Caki2 (cell line): ENCODE results near the gene SENP1. TPM values are rescaled to one million over a fixed set of nuclear protein-coding genes. Genes with fewer than 3 reads are reported as not detected.

Source experiments
- DNase-seq: peaks from one replicate; pipeline ENCODE4 v3.0.0-alpha.2; 2015; ENCODE audit warnings: low read depth
- in situ Hi-C: cut with HindIII; loops from 2 replicates; pipeline ENCODE4 v1.10.0; 2016; ENCODE audit warnings: low sequenced_read_pairs, low pct_unique_long_range_greater_than_20kb, mixed read lengths
- total RNA-seq: library from RNA; depleted of rRNA; stranded (reverse); fragments of >200 nt; shearing (Covaris generic); gene quantifications from 2 replicates; pipeline ENCODE4 v1.2.3, GENCODE V29; 2014; ENCODE audit warnings: low replicate concordance

Gene SENP1
- total RNA-seq, 1 experiment from 2014 or later: 18.4 TPM

DNA sequence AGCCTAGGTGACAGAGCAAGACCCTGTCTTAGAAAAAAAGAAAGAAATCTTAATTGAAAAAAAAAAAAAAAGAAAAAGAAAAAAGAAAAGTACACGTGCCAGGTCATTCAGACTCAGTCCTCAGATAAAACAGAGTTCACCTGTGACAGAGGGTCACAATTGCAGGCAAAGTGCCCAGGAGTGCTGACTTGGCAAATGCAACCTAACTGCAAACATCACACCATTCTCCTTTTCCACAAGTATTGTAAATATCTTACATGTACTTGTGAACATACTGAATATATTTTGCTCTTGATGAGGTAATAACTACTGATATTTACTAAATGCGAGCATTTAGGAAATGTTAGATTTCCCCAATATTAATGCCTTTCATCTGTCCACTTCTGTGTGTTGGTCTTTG, 92.6 kb downstream of the SENP1 start:
- DNase-seq: no peak
- in situ Hi-C loops: no loop called here

DNA sequence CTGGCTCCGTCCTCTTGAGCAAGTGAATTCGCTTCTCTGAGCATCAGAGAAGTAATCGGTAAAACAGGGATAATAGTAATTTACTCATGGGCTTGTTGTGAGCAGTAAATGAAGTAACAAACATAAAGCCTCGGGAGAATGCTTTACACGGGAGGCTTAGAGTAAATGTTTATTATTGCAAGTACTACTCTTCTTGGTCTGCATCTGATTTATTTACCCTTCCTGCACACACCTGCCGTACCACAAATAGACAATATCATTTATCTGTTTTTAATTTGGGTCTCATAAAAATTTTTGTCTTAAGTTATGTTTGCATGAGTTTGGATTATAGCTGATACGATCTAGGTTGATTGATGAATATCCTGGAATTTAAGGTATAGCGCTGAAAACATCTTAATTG, 93.8 kb downstream of the SENP1 start:
- no peak for DNase-seq
- in situ Hi-C loops: no loop called here

DNA sequence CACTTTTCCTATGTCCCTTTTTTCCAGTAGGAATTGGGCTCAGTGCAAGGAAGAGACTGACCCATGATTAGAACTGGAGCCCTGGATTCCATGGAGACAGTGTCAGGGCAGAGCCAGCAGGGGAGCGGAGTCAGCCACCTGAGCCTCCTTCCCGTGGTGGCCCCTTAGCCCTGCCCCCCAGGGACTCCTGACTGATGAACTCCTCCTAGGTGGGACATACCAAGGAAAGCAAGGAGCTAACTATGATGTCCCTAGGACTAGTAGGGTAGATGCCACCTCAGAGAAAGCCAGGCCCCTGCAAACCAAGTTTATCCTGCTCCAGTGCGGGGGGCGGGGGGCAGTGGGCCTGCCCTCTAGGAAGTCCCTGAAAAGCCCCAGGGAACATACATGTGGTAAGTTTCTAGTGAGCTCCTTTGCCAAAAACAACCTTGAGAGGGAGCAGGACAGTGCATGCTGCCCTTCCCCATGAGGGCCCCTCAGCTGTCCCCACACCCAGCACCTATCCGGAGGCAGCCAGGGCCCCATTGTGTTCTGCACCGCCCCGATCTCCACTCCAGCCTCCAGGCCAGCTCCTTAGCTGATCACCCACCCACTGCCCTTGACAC, 95.4 kb downstream of the SENP1 start:
- in situ Hi-C loops: no loop called here

DNA sequence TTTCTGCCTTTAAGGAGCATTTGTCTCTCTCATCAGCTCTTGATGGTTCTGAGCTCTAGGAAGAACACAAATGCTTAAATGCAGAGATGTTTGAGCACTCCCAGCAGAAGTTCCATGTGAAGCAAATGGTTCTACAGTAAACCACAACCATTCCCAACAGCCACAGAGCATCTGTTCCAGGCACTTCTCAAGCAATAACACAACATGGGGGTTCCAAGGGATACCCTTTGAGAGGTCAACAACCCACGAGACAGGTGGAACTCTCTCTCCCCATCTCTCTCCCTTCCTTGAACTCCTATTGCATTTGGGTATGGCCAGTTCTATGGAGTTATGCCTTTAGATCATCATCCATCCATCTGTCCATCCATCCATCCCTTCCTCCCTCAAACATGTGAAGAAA, 96.4 kb downstream of the SENP1 start:
- DNase-seq: no peak

More for the DNA sequence above, 95.4 kb downstream of the SENP1 start:
- no peak for DNase-seq

DNA sequence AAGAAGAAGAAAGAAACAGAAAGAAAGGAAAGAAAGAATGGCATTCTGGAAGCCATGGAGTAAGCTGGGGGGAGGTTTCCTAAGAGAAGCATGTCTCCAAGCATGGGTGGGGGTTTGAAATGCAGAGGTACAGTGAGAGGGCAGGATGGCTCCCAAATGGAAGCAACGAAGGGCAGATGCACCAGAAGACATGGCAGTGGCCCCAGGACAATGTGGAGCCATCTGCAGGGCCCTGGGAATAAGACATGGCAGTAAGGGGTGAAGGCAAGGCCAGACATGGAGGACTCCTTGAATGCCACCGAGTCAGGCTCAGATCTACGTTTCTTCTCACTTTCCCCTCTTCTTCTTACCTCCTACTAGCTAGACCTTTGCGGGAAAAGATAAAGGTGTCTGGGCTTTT, 96.9 kb downstream of the SENP1 start:
- DNase-seq: no peak
- in situ Hi-C loops: no loop called here

More for the DNA sequence above, 96.4 kb downstream of the SENP1 start:
- in situ Hi-C loops: no loop called here

DNA sequence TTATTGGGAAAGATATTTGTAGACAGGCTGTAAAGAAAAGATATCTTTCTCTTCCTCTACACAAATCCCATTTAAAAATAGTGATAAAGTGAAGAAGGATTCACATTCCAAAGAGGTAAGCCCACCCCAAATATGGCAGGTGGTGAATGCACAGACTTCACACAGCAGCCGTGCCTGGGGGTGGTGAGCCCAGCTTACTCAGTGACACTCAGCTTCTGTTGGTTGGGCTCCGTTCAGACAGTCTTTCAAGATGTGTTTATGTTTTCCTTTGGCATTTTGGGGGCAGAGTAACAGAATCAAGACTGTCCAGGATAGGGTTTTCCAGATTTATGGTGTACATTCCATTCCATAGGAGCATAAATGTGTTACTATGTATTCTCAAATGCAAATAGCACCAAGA, 97.5 kb downstream of the SENP1 start:
- DNase-seq: no peak
- in situ Hi-C loops: no loop called here

DNA sequence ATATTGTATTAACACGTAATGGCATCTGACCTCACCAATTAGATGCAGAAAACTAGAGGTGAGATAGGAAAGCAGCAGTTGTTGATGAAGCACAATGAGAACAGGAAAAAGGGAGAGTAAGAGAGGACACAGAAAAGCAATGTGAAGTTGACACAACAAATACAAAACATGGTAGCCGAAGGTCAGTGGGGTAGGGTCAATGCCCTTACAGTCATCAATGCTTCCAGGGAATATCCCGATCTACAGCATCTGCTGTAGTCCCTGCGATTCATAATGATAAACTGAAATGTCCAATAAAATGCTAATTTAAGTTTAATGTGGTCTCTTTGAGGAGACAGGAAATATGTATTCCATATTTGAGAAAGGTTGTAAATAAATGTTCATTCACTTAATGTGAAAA, 98.7 kb downstream of the SENP1 start:
- DNase-seq: no peak
- in situ Hi-C loops: no loop called here

DNA sequence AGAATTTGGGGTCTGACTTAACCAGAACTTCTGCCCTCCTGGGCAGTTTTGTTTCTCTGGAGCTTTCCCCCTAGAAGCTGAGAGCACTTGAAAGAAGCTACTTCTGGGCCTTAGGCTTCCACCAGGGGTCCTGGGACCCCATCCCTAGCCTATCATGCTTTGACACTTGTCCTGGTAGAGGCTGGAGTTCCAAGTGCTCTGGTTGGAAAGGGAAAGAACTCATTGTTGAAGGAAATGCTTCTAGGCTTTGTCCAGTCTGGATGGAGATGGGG, 100.2 kb downstream of the SENP1 start:
- in situ Hi-C loops: no loop called here
- DNase-seq: no peak

DNA sequence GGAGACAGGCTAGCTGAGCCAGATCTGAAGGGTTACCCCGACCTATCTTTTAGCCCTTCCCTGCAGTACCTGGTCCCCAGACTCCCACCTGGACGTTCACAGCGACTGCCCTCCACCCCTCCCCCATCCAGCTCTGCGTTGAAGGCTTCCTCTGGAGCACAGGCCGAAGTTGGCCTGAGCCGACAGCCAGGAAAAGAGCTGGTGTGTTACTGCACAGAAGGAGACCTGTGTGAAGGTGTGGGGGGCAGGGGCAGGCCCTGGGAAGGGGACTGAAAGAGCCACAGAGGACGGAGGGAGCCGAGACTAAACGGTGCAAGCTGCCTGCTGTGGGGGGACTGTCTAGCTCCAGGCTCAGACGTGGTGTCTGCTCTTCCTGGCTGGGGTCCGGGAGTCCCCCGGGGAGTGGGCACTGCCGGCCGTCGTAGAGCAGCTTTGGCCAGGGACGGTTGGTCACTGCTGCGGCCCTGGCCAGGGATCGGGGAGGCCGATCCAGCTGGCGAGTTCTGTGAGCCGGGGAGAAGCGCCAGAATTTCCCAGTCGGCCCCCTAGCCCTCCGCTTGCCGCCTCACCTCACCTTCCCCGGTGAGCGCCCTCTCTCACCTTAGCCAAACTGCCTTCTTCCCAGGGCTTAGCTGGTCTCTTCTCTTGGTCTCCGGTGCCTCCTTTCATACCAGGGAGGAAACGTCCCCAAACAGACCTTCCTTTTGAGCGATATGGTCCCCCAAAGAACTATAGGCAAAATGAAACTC, 100.7 kb downstream of the SENP1 start:
- in situ Hi-C loops: no loop called here
- DNase-seq: no peak

DNA sequence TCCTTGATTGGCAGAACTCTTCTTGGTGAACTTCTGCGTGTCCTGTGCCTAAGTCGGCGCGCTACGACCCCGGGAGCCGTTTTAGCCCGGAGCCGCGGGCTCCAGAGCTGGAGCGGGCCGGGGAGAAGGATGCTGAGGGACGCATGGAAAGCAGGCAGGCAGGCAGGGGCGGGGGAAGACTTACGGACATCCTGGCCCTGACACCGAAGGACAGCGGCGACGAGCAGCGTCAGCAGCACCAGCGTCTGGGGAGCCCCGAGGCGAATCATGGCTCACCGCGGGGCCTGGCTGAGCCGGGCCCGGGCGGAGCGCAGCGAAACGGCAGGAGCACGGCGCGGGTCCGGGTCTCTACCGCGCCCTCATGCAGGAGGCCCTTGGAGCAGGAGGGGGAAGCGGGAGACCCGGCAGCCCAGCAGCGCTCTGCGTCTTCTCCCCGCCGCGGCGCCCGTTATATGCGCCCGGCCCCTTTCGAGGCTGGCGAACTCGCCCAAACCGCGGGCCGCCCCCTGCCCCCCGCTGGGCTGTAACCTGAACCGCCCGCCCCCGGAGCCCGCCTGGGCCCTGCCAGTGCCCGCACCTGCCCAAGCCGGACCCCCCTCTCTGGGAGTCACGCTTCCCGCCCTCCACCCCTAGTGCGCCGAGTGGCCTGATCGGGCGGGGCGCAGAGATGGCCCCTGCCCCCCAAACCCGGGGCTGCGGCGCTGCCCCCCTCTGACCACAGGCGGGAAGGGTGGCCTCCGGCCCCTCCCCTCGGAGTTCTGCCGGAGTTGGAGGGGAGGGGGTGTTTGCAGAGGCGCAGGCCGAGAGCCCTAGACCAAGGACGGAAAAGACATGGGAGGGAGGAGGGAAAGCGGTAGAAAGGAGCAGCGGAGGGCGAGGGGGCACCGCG, 101.6 kb downstream of the SENP1 start, which contains the start of gene COL2A1:
TSS of gene COL2A1 (minus strand) at position 424 of the 889 bp plus-strand sequence. CDS start at position 269, 155 bp downstream.
- no peak for DNase-seq
- in situ Hi-C loops: no loop called here

DNA sequence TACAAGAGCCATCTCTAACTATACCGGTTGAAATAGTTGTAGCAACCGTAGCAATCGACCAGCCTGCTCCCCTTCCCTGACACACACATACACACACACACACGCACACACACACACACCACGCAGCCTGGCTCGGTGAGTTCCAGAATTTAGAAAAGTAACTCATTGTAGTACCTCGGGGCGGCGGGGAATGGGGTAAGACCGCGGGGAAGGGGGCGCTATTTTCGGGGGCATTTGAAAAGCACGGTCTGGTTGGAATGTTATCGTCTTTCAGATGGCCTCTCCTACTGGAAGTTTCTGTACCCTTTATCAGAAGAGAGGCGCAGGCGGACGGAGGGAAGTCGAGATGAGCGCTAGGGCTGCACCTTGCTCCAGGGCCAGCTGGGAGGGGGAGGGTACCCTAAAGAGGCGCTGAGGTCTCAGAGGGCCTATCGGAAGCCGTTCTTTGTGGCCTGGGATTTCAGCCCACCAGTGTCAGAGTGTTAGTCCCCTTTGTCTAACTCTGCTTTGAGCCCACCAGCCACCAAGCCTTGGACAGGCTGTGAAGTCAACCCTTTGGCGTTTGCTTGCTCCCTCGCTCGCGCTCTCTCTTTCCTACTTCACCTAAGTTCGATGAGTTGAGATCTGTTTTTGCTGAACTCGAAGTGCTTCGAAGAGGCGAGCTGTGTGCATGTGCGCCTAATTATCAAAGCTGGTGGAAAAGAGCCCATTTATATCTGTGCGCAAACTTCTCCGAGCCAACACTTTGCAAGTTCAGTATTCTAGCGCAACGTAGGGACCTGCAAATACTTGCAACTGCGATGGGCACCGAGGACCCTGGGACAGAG, 102.4 kb downstream of the SENP1 start:
- DNase-seq: no peak
- in situ Hi-C loops: no loop called here

DNA sequence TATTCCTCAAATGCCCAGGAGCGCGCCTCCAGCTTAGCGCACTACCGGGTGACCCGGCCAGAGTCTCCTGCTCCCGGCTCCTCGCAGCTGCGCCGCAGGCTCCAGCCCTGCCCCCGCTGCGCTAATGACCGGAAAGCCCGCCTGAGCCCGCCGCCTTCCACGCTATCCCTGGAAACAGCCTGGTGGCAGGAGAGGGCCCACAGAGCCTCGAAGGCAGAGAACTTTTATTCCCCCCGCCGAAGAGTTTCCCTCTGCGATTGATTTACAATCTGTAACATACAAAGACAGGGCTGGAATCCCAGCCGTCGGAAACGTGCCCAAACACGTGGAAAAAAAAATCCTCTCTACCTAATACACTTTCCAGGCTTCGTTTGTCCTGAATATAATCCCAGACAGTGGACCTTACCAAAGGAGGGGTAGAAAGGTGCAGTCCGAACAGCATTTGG, 103.1 kb downstream of the SENP1 start:
- in situ Hi-C loops: no loop called here
- no peak for DNase-seq

DNA sequence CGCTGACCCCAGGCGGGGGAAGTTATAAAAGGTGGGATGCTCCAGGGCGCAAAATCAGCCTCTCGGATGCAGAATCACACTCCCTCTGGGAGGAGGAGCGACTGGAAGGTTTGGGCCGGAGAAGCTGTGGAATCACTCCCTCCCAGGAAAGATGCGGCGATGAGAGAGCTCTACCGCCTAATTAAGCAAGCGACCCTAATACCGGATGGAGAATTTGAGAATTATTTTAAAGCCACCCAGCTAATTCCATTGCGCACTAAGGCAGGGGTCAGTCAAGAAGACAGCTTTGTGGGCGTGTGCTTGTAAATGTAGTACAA, 103.5 kb downstream of the SENP1 start:
- DNase-seq: no peak

DNA sequence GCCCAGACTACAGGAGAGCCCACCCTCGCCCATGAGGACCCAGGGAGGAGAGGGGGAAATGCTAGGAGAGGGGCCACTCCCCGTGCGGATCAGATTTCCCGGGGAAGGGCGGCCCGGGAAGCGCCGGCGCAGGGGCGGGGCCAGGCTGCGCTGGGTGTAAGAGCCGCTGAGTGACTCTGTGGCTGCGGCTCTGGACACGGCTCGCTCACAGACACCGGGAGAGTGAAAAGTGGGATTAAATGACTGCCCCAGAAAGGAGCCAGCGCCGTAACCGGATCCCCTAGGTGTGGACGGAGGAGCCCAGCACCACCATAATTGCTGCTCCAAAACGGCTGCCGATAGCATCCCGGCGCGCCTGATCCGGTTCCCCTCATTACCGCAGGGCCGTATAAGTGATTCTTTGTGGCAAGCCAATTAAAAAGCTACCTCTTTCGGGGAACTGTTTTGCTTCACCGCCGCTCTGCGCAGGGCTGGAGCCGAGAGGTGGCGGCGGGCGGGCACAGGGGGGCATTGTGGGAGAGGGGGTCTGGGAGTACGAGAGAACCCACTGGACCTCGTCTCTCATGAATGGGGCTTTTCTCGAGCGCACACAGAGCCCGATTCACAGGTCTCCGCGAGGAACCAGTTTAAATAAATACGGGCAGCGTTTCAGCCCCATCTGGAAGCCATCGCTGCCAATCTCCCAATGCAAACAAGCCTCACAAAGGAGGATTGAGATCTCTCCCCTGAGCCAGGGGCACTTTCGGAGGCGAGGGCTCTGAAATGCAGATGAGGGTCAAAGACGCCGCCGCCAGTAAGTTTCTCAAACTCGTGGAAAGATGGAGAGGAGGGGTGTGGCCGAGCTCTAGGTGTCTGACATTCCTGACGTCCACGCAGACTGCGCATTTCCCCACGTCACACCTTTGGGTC, 104.1 kb downstream of the SENP1 start:
- peak; percentile 27 for DNase-seq
- in situ Hi-C loops: no loop called here

More for the DNA sequence above, 103.5 kb downstream of the SENP1 start:
- in situ Hi-C loops: no loop called here

DNA sequence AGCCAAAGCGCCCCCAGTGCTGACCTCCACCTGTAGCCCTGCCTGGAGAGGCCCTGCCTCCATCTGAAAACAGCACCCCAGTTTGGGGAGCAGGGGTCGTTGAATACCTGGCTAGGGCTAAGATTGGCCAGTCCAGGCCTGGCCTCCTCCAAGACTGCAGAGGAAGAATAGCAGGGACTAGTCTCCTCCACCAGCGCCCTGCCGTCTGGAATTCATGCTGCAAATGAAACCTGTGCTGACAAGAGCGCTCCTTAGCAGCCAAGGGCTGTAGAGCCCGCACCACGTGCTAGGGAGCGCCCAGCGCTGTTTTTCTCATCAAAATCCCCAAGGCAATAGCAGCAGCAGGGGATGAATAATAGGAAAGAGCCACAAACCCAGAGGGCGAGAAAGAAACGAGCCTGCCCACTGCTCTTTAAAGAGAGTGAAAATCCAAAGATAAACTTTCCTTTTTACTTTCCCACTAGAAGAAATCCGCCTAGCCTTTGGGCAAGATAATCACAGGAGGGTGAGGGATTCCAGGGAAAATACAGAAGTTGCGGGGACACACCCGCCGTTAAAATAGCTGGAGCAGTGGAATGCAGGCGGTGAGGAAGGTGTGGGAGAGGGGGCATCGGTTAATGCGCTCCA, 104.9 kb downstream of the SENP1 start:
- in situ Hi-C loops: no loop called here
- DNase-seq: peak; percentile 34

DNA sequence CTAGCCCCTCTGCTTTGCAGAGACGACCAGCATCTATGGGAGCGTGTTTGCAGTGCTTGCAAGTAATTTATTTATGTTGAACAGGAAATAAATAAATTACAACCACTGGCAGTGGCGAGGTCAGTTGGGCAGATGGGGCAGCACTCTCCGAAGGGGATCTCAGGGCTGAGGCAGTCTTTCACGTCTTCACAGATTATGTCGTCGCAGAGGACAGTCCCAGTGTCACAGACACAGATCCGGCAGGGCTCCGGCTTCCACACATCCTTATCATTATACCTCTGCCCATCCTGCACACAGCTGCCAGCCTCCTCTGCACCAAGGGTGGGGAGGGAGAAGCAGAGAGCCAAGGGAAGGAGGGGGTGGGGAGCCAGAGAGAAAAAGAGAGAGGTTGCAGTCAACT, 106.1 kb downstream of the SENP1 start:
- DNase-seq: no peak
- in situ Hi-C loops: no loop called here

DNA sequence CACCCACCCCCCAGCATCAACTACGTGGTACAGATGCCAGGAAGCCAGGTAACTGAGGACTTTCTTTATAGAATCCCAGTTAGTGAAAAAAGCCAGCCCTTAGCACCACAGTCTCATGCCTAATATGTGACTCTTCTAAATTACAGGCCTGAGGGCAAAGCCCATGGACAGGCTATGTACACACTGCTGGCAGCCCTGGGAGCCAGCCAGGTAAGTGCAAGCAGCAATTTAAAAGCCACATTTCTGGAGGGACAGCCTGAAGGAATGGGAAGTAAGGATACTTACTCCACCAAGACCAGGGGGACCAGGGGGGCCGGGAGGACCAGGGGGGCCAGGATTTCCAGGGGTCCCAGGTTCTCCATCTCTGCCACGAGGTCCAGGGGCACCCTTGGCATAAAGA, 108.6 kb downstream of the SENP1 start:
- no peak for DNase-seq
- in situ Hi-C loops: no loop called here
